Suprapubic skin (tissue), 4 donors: ENCODE data around the gene EPN2. TPM values are rescaled to one million over a fixed set of nuclear protein-coding genes. Genes with fewer than 3 reads are reported as not detected.

ENCODE experiments used
- DNase-seq, 2 donors: peaks; one replicate each; pipeline ENCODE4 v3.0.0-alpha.2; 2019; ENCODE audit warnings: low spot score in 2 of 2
- H3K27ac ChIP-seq: fragments of 200-600 bp; sonication (generic); one replicate; pipeline ENCODE4 v1.5.1; 2019
- H3K27me3 ChIP-seq: fragments of 200-600 bp; sonication (generic); one replicate; pipeline ENCODE4 v1.5.1; 2019
- H3K36me3 ChIP-seq: fragments of 200-600 bp; sonication (generic); one replicate; pipeline ENCODE4 v1.5.1; 2019
- H3K4me1 ChIP-seq: fragments of 200-600 bp; sonication (generic); one replicate; pipeline ENCODE4 v1.5.1; 2019
- H3K4me3 ChIP-seq: fragments of 200-600 bp; sonication (generic); one replicate; pipeline ENCODE4 v1.5.1; 2019; ENCODE audit warnings: mild to moderate bottlenecking
- H3K9me3 ChIP-seq: fragments of 200-600 bp; sonication (generic); one replicate; pipeline ENCODE4 v1.5.1; 2019
- CTCF ChIP-seq, 2 donors: fragments of 200-600 bp in 1 of 2; fragments of 450-650 bp in 1 of 2; sonication (generic) in 1 of 2; IDR thresholded peaks; one replicate each; pipeline ENCODE4 v1.5.1; 2016 to 2019; ENCODE audit warnings: antibody characterized with exemption in 2 of 2, mild to moderate bottlenecking in 1 of 2, moderate library complexity in 1 of 2
- EP300 ChIP-seq: sonication (generic); formaldehyde crosslinking; IDR thresholded peaks from one replicate; pipeline ENCODE4 v1.6.1; 2017; ENCODE audit warnings: antibody characterized with exemption
- POLR2A ChIP-seq, 2 donors: fragments of 450-650 bp; IDR thresholded peaks; one replicate each; pipeline ENCODE4 v1.6.1; 2017; ENCODE audit warnings: antibody characterized with exemption in 2 of 2, mild to moderate bottlenecking in 2 of 2, moderate library complexity in 2 of 2
- POLR2AphosphoS5 ChIP-seq, 3 donors: sonication (generic); formaldehyde crosslinking; IDR thresholded peaks; one replicate each; pipeline ENCODE4 v1.6.1; 2017; ENCODE audit warnings: antibody characterized with exemption in 3 of 3
- WGBS: methylation state at CpG from one replicate; pipeline ENCODE4 v1.1.5; 2018; 5-methylcytosine and 5-hydroxymethylcytosine counted together
- total RNA-seq, 4 donors: library from RNA; depleted of rRNA; stranded (reverse); fragments of >200 nt; gene quantifications; one replicate each; pipeline ENCODE4 v1.1.0, GENCODE V29; 2016

EPN2 gene
- total RNA-seq, 4 donors from 2014 or later, result 95.9 to 276 (median 131) TPM

DNA sequence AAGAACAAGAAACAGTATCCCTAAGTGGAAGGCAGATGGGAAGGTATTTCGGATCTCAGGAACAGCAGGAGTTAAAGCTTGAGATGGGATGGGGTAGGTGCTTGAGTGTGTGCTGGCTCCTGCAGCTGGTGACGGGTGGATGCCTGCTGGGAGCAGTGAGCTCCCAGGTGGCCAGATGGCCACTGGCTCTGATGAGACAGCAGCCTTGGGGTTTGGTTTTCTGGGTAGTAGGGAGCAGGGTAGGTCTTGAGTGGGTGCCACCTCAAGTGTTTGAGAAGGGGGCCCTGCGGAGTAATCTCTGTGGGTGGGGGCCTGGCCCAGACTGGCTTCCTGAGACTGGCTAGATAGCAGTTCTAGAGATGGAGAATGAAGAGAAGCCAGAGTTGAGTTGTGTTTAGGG, 10.3 kb downstream of the EPN2 start:
- no peak for DNase-seq
- H3K27me3 ChIP-seq, result no peaks in the 10 kb centered on the region
- H3K9me3 ChIP-seq, result no peaks in the 10 kb centered on the region
- 41% methylated on average over 3 of the region's 3 CpGs for WGBS
- H3K4me3 ChIP-seq, result no peak overlapping the region
- no peaks in the 10 kb centered on the region for H3K36me3 ChIP-seq
- H3K27ac ChIP-seq, result peak overlapping the region; percentile 90
- no peak for TF ChIP-seq POLR2AphosphoS5 (IDR thresholded peaks at IDR 0.05)
- no peak for TF ChIP-seq CTCF (IDR thresholded peaks at IDR 0.05)
- TF ChIP-seq EP300, result no peak
- no peak for TF ChIP-seq POLR2A (IDR thresholded peaks at IDR 0.05)
- H3K4me1 ChIP-seq, result peaks cover 82% of the 10 kb centered on the region

DNA sequence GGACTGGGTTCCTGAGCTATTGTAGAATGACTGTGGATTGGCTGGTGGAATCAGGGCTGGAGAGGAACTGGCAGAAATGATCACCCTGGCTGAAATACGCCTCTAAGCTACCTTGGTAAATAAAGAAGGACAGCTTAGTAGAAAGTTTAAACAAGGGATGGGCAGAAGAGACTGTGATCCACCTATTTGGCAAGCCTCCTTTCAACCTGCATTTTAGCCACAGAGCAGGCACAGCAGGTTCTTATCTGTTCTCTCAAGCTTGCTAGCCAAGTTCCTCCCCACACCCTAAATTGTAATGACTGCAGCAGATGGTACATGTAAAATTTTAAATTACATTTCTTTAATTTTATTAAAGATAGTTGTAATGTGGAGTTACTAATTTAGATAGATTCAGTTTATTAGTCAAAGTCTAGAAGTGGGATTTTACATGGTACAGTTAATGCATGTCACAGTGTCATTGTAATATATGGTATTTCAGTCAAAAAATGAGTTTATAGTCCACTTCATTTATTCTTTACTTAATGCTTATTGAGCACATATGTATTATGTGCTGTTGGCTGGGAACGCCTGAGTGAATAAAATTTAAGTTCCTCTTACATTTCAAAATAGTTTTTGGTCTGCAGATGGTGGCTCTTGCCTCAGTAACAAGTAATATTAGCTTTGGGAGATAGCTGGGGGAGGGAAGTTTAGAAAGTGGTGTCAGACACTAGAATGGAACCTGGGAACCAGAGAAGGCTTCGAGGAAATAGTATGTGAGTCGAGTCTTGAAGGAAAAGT, 11.2 kb downstream of the EPN2 start:
- H3K27ac ChIP-seq, result peak overlapping the region; percentile 90
- DNase-seq, result no peak

DNA sequence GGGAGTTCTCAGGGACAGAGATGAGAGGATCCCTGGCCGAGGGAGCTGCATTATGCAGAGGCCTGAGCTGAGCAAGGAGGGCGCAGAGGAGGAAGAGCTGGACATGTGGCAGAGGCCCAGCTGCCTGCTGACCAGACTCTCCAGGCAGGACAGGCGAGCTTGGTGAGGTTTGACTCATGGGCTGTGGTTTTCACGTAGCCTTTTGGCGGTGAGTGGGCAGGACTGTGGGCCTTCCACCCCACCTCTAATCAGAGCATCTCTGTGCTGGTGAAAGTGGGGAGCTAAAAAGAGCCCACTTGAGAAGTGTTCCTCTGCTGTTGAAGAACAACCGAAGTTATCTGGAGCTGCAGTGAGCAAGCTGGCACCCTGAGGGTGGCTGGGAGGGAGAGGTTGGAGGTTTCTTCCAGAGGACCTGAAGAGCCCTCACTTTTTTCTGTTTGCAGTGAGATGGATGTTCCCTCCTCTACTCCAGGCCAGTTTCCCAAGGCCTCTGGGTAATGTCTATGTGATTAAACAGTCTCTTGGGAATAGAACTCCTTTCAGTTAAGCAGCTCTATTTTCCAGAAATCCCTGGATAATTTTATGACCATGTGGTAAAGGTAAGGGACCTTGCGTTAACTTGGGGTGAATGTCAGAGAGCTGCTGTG, 11.9 kb downstream of the EPN2 start:
- Histone ChIP-seq H3K27ac (peak overlapping the region; percentile 90), H3K36me3 (no peaks in the 10 kb centered on the region), H3K4me3 (no peak overlapping the region), H3K27me3 (no peaks in the 10 kb centered on the region), H3K4me1 (peaks cover 77% of the 10 kb centered on the region), H3K9me3 (no peaks in the 10 kb centered on the region)
- 44% methylated on average over 7 of the region's 7 CpGs for WGBS
- no peak for TF ChIP-seq CTCF (IDR thresholded peaks at IDR 0.05)
- DNase-seq, result no peak

More for the DNA sequence above, 11.2 kb downstream of the EPN2 start:
- 40% methylated on average over 4 of the region's 4 CpGs for WGBS
- H3K4me1 ChIP-seq, result peaks cover 77% of the 10 kb centered on the region
- H3K4me3 ChIP-seq, result no peak overlapping the region
- no peaks in the 10 kb centered on the region for H3K27me3 ChIP-seq
- no peaks in the 10 kb centered on the region for H3K9me3 ChIP-seq
- no peak for TF ChIP-seq EP300
- TF ChIP-seq POLR2AphosphoS5 (IDR thresholded peaks at IDR 0.05), result peak in 1 of 3 donors; percentile 19
- H3K36me3 ChIP-seq, result no peaks in the 10 kb centered on the region

- Histone ChIP-seq H3K9me3 (no peaks in the 10 kb centered on the region), H3K36me3 (no peaks in the 10 kb centered on the region), H3K27me3 (no peaks in the 10 kb centered on the region), H3K27ac (peak overlapping the region; percentile 90), H3K4me1 (peaks cover 79% of the 10 kb centered on the region), H3K4me3 (no peak overlapping the region)
- DNase-seq, result no peak
- WGBS, result 52% methylated on average over 7 of the region's 7 CpGs
- no peak for TF ChIP-seq EP300
- TF ChIP-seq POLR2A (IDR thresholded peaks at IDR 0.05), result no peak
- no peak for TF ChIP-seq POLR2AphosphoS5 (IDR thresholded peaks at IDR 0.05)
- TF ChIP-seq CTCF (IDR thresholded peaks at IDR 0.05), result no peak
Observed at GRCh38 chr17:19249681-19250080, 12.5 kb downstream of the EPN2 start.

- H3K36me3 ChIP-seq, result no peaks in the 10 kb centered on the region
- no peaks in the 10 kb centered on the region for H3K27me3 ChIP-seq
- TF ChIP-seq POLR2AphosphoS5 (IDR thresholded peaks at IDR 0.05), result no peak
- TF ChIP-seq EP300, result no peak
- TF ChIP-seq POLR2A (IDR thresholded peaks at IDR 0.05), result no peak
- TF ChIP-seq CTCF (IDR thresholded peaks at IDR 0.05), result no peak
- DNase-seq, result peak in 1 of 2 donors; percentile 75
- H3K4me3 ChIP-seq, result peak overlapping the region; percentile 2
- no peaks in the 10 kb centered on the region for H3K9me3 ChIP-seq
- H3K27ac ChIP-seq, result peak overlapping the region; percentile 90
- peaks cover 77% of the 10 kb centered on the region for H3K4me1 ChIP-seq
- 33% methylated on average over 3 of the region's 4 CpGs for WGBS
Observed at GRCh38 chr17:19250421-19251173, 13.4 kb downstream of the EPN2 start.
